GM10248 (cell line): ENCODE data around the gene GRHL1.

ENCODE experiments used
- CTCF ChIA-PET: fragments of 300-600 bp; sonication (Branson Sonifier 250); formaldehyde crosslinking; extraction: SDS; loops from one replicate; lab custom pipeline; 2021; ENCODE audit warnings: antibody characterized with exemption; lab: Yijun Ruan, JAX
- POLR2A ChIA-PET: fragments of 350-650 bp; sonication (Branson Sonifier 250); formaldehyde crosslinking; extraction: SDS; loops from one replicate; lab custom pipeline; 2020; ENCODE audit warnings: antibody characterized with exemption; lab: Yijun Ruan, JAX
- DNase-seq: peaks from one replicate; pipeline ENCODE4 v3.0.0; 2012; ENCODE audit errors: extremely low spot score
- CTCF ChIP-seq: IDR thresholded peaks from 2 replicates; pipeline ENCODE4 v1.5.1; 2012; ENCODE audit warnings: mild to moderate bottlenecking, low read depth; ENCODE audit errors: extremely low read depth, missing control alignments, control extremely low read depth

GRHL1 gene

GRCh38 chr2:9982248-9982647 lies 30.8 kb downstream of the GRHL1 start:
- no peak for DNase-seq
- CTCF ChIA-PET, result interaction anchor here (1.2 to 6.2 kb wide), 4 partner anchors 11 to 453 kb away, joined by 4 to 54 read pairs (median 35); no protein-coding TSS in a partner anchor
- TF ChIP-seq CTCF, result no peak
- POLR2A ChIA-PET, result no interaction called here

- POLR2A ChIA-PET, result interaction anchor here (0.7 kb wide), 2 partner anchors 317 to 1961 kb away, joined by 4 read pairs; no protein-coding TSS in a partner anchor
- no peak for DNase-seq
- TF ChIP-seq CTCF, result no peak
- CTCF ChIA-PET, result interaction anchor here (0.7 to 6.2 kb wide), 11 partner anchors 8 to 452 kb away, joined by 3 to 87 read pairs (median 23); no protein-coding TSS in a partner anchor
Measured at GRCh38 chr2:9982891-9983290, 31.4 kb downstream of the GRHL1 start.

- TF ChIP-seq CTCF, result no peak
- POLR2A ChIA-PET, result interaction anchor here (0.7 kb wide), 2 partner anchors 317 to 1960 kb away, joined by 4 read pairs; no protein-coding TSS in a partner anchor
- DNase-seq, result no peak
- CTCF ChIA-PET, result interaction anchor here (0.7 to 6.2 kb wide), 66 partner anchors 8 to 819 kb away, joined by 3 to 87 read pairs (median 6); partner anchors contain the start of gene KLF11
Measured at GRCh38 chr2:9983401-9984216, 32.1 kb downstream of the GRHL1 start.

GRCh38 chr2:9984217-9984739 lies 32.8 kb downstream of the GRHL1 start:
- POLR2A ChIA-PET, result interaction anchor here (0.6 kb wide), 1 partner anchor 172 kb away, joined by 3 read pairs; no protein-coding TSS in a partner anchor
- CTCF ChIA-PET, result interaction anchor here (0.5 to 6.2 kb wide), 68 partner anchors 9 to 820 kb away, joined by 3 to 87 read pairs (median 6); partner anchors contain the start of gene KLF11
- peak; percentile 75 for DNase-seq
- TF ChIP-seq CTCF, result peak; percentile 67

GRCh38 chr2:9984871-9985480 lies 33.5 kb downstream of the GRHL1 start:
- ChIA-PET POLR2A (interaction anchor here (0.6 kb wide), 1 partner anchor 172 kb away, joined by 3 read pairs; no protein-coding TSS in a partner anchor), CTCF (interaction anchor here (0.5 to 6.2 kb wide), 65 partner anchors 8 to 821 kb away, joined by 3 to 87 read pairs (median 6); partner anchors contain the start of gene KLF11)
- TF ChIP-seq CTCF, result no peak
- no peak for DNase-seq
